ENCODE data around the gene TMC1. TPM values are rescaled to one million over a fixed set of nuclear protein-coding genes. Genes with fewer than 3 reads are reported as not detected.

The TMC1 gene
- total and polyA plus RNA-seq, 3 experiments from 2014 or later, result not detected

DNA sequence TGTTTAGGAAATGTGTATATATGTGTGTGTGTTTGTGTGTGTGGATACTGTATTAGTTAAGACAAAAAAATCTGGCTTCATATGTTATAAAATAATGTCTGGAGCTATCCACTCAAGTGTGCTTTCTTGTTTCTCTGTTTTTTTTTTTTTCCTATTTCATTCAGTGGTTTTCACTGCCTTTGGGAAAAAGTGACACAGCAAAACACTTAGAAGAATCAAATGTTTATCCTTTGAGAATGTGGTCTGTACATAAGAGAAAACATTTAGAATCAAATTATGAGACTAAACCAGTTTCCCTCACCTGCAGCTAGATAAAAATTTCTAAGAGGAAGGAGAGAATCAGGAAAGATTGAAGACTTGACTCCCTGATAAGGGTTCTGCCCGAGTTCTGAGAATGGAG, 8.1 kb downstream of the TMC1 start:
- peaks cover 23% of the 10 kb centered on the region for H3K4me1 ChIP-seq (ENCODE audit: insufficient read depth, low read length)
- CTCF ChIA-PET, result interaction anchor here (1.0 to 1.7 kb wide), 2 partner anchors 12 to 63 kb away, joined by 3 read pairs; no protein-coding TSS in a partner anchor
- Mint-ChIP-seq H3K27ac (peak overlapping the region in 3 of 8 donors; percentile 10 to 32 (median 29)), H3K4me3 (no peak overlapping the region), H3K27me3 (peaks cover 0 to 3% of the 10 kb centered on the region in 2 donors), H3K4me1 (peaks cover 20 to 32% (median 29%) of the 10 kb centered on the region in 3 donors), H3K9me3 (peaks cover 0 to 2% (median 0%) of the 10 kb centered on the region in 5 donors), H3K36me3 (no peaks in the 10 kb centered on the region)
- no peaks in the 10 kb centered on the region for H3K36me3 ChIP-seq (ENCODE audit: insufficient read depth, low read length)
- H3K27ac ChIP-seq (ENCODE audit: low read depth, low read length), result no peak overlapping the region
- H3K9me3 ChIP-seq (ENCODE audit: low read length), result no peaks in the 10 kb centered on the region
- no peak overlapping the region for H3K4me3 ChIP-seq (ENCODE audit: low read length)
- POLR2A ChIA-PET, result interaction anchor here (1.2 kb wide), 1 partner anchor 167 kb away, joined by 5 read pairs; no protein-coding TSS in a partner anchor
- DNase-seq, result no peak
- no peaks in the 10 kb centered on the region for H3K27me3 ChIP-seq (ENCODE audit: insufficient read depth, low read length, poor library complexity, severe bottlenecking)

- Histone ChIP-seq H3K9me3 (ENCODE audit: low read length) (no peaks in the 10 kb centered on the region), H3K4me3 (ENCODE audit: low read length) (no peak overlapping the region), H3K4me1 (ENCODE audit: insufficient read depth, low read length) (peaks cover 3% of the 10 kb centered on the region), H3K27ac (ENCODE audit: low read depth, low read length) (no peak overlapping the region), H3K36me3 (ENCODE audit: insufficient read depth, low read length) (no peaks in the 10 kb centered on the region), H3K27me3 (ENCODE audit: insufficient read depth, low read length, poor library complexity, severe bottlenecking) (no peaks in the 10 kb centered on the region)
- POLR2A ChIA-PET, result no interaction called here
- peaks cover 0 to 8% (median 0%) of the 10 kb centered on the region in 3 donors for H3K36me3 Mint-ChIP-seq
- H3K9me3 Mint-ChIP-seq, result peaks cover 0 to 4% (median 0%) of the 10 kb centered on the region in 5 donors
- CTCF ChIA-PET, result no interaction called here
- H3K4me3 Mint-ChIP-seq, result no peak overlapping the region
- H3K27me3 Mint-ChIP-seq, result peaks cover 0 to 3% of the 10 kb centered on the region in 2 donors
- H3K27ac Mint-ChIP-seq, result no peak overlapping the region
- H3K4me1 Mint-ChIP-seq, result peaks cover 0 to under 1% (median 0%) of the 10 kb centered on the region in 3 donors
- DNase-seq, result no peak
Observed at GRCh38 chr9:72533322-72533721, 11.9 kb downstream of the TMC1 start.

DNA sequence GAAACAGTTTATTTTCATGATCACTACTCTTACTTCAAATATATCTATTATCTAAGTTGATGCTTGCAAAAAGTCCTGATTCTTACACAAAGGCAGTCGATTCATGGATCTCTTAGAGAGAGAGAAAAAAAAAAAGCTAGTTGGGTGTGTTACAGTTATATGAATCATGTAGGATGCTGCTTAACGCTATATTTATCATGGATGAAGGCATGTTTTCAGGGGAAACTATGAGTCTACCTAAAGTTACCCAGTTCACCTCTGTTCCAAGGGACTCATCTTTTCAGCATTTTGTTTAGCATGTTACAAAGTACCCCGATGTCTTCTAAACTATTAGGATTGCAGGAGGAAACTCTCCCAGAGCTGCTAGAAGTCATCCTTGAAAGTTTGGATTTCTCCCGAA, 13.5 kb downstream of the TMC1 start:
- H3K4me1 ChIP-seq (ENCODE audit: insufficient read depth, low read length), result no peaks in the 10 kb centered on the region
- no peaks in the 10 kb centered on the region for H3K9me3 ChIP-seq (ENCODE audit: low read length)
- no peaks in the 10 kb centered on the region for H3K36me3 ChIP-seq (ENCODE audit: insufficient read depth, low read length)
- CTCF ChIA-PET, result no interaction called here
- Mint-ChIP-seq H3K4me1 (no peaks in the 10 kb centered on the region), H3K4me3 (no peak overlapping the region), H3K27me3 (peaks cover 0 to 3% of the 10 kb centered on the region in 2 donors), H3K9me3 (peaks cover 0 to 4% (median 0%) of the 10 kb centered on the region in 5 donors), H3K27ac (no peak overlapping the region), H3K36me3 (peaks cover 0 to 8% (median 0%) of the 10 kb centered on the region in 3 donors)
- H3K4me3 ChIP-seq (ENCODE audit: low read length), result no peak overlapping the region
- POLR2A ChIA-PET, result no interaction called here
- H3K27me3 ChIP-seq (ENCODE audit: insufficient read depth, low read length, poor library complexity, severe bottlenecking), result no peaks in the 10 kb centered on the region
- no peak overlapping the region for H3K27ac ChIP-seq (ENCODE audit: low read depth, low read length)
- DNase-seq, result no peak

- Histone ChIP-seq H3K9me3 (ENCODE audit: low read length) (no peaks in the 10 kb centered on the region), H3K36me3 (ENCODE audit: insufficient read depth, low read length) (no peaks in the 10 kb centered on the region), H3K4me1 (ENCODE audit: insufficient read depth, low read length) (no peaks in the 10 kb centered on the region), H3K27me3 (ENCODE audit: insufficient read depth, low read length, poor library complexity, severe bottlenecking) (no peaks in the 10 kb centered on the region), H3K4me3 (ENCODE audit: low read length) (no peak overlapping the region), H3K27ac (ENCODE audit: low read depth, low read length) (no peak overlapping the region)
- no peak for DNase-seq
- Mint-ChIP-seq H3K4me1 (no peaks in the 10 kb centered on the region), H3K36me3 (peaks cover 0 to 8% (median 0%) of the 10 kb centered on the region in 3 donors), H3K27ac (no peak overlapping the region), H3K9me3 (peaks cover 0 to 2% (median 0%) of the 10 kb centered on the region in 5 donors), H3K4me3 (no peak overlapping the region), H3K27me3 (peaks cover 0 to 3% of the 10 kb centered on the region in 2 donors)
- CTCF ChIA-PET, result interaction anchor here (0.7 kb wide), 1 partner anchor 28 kb away, joined by 3 read pairs; no protein-coding TSS in a partner anchor
- POLR2A ChIA-PET, result no interaction called here
Observed at GRCh38 chr9:72537011-72537545, 15.7 kb downstream of the TMC1 start.

DNA sequence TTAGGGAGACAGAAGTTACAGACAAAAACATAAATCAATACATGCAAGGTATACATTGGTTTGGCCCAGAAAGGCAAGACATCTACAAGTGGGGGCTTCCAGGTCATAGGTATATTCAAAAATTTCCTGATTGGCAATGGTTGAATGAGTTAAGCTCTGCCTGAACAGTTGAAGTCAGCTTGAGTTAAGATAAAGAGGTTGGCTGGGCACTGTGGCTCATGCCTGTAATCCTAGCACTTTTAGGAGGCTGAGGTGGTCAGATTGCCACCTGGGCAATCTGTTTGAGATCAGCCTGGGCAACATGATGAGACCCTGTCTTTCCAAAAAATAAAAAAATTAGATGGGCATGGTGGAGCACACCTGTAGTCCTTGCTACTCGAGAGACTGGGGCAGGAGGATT, 16.3 kb downstream of the TMC1 start:
- CTCF ChIA-PET, result interaction anchor here (0.7 kb wide), 1 partner anchor 28 kb away, joined by 3 read pairs; no protein-coding TSS in a partner anchor
- POLR2A ChIA-PET, result no interaction called here
- peaks cover 0 to 2% (median 0%) of the 10 kb centered on the region in 5 donors for H3K9me3 Mint-ChIP-seq
- H3K4me1 Mint-ChIP-seq, result no peaks in the 10 kb centered on the region
- peaks cover 0 to 3% of the 10 kb centered on the region in 2 donors for H3K27me3 Mint-ChIP-seq
- no peak overlapping the region for H3K27ac Mint-ChIP-seq
- Histone ChIP-seq H3K9me3 (ENCODE audit: low read length) (no peaks in the 10 kb centered on the region), H3K4me1 (ENCODE audit: insufficient read depth, low read length) (no peaks in the 10 kb centered on the region), H3K27ac (ENCODE audit: low read depth, low read length) (no peak overlapping the region), H3K27me3 (ENCODE audit: insufficient read depth, low read length, poor library complexity, severe bottlenecking) (no peaks in the 10 kb centered on the region), H3K36me3 (ENCODE audit: insufficient read depth, low read length) (no peaks in the 10 kb centered on the region), H3K4me3 (ENCODE audit: low read length) (no peak overlapping the region)
- no peak overlapping the region for H3K4me3 Mint-ChIP-seq
- no peak for DNase-seq
- peaks cover 0 to 8% (median 0%) of the 10 kb centered on the region in 3 donors for H3K36me3 Mint-ChIP-seq

GRCh38 chr9:72538921-72539702, 17.7 kb downstream of the TMC1 start:
- no peaks in the 10 kb centered on the region for H3K27me3 ChIP-seq (ENCODE audit: insufficient read depth, low read length, poor library complexity, severe bottlenecking)
- Mint-ChIP-seq H3K9me3 (peaks cover 0 to 2% (median 0%) of the 10 kb centered on the region in 5 donors), H3K4me3 (no peak overlapping the region), H3K27ac (no peak overlapping the region), H3K4me1 (no peaks in the 10 kb centered on the region), H3K27me3 (no peaks in the 10 kb centered on the region), H3K36me3 (peaks cover 0 to 8% (median 0%) of the 10 kb centered on the region in 3 donors)
- CTCF ChIA-PET, result no interaction called here
- H3K4me3 ChIP-seq (ENCODE audit: low read length), result no peak overlapping the region
- no peaks in the 10 kb centered on the region for H3K4me1 ChIP-seq (ENCODE audit: insufficient read depth, low read length)
- H3K27ac ChIP-seq (ENCODE audit: low read depth, low read length), result no peak overlapping the region
- H3K36me3 ChIP-seq (ENCODE audit: insufficient read depth, low read length), result no peaks in the 10 kb centered on the region
- POLR2A ChIA-PET, result no interaction called here
- DNase-seq, result no peak
- no peaks in the 10 kb centered on the region for H3K9me3 ChIP-seq (ENCODE audit: low read length)

DNA sequence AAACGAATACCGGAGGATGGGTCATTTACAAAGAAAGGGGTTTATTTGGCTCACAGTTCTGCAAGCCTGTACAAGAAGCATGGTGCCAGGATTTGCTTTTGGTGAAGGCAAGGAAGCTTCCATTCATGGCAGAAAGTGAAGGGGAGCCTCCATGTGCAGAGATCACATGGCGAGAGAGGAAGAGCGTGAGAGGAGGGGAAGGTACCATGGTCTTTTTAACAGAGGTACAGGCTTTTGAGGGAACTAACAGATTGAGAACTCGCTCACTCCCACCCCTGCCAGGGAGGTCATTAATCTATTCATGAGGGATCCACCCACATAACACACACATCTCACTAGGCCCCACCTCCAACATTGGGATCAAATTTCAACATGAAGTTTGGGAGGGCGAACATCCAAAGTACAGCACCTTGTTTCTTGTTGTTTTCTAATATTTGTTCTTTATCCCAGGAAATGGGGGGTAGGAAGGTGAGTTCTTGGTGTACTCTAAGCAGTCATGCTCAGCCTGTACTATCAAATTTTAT, 18.5 kb downstream of the TMC1 start:
- H3K4me3 Mint-ChIP-seq, result no peak overlapping the region
- POLR2A ChIA-PET, result no interaction called here
- H3K4me1 Mint-ChIP-seq, result no peaks in the 10 kb centered on the region
- CTCF ChIA-PET, result no interaction called here
- no peak overlapping the region for H3K27ac Mint-ChIP-seq
- peaks cover 0 to 2% (median 0%) of the 10 kb centered on the region in 5 donors for H3K9me3 Mint-ChIP-seq
- Histone ChIP-seq H3K9me3 (ENCODE audit: low read length) (no peaks in the 10 kb centered on the region), H3K4me3 (ENCODE audit: low read length) (no peak overlapping the region), H3K27me3 (ENCODE audit: insufficient read depth, low read length, poor library complexity, severe bottlenecking) (no peaks in the 10 kb centered on the region), H3K27ac (ENCODE audit: low read depth, low read length) (no peak overlapping the region), H3K4me1 (ENCODE audit: insufficient read depth, low read length) (no peaks in the 10 kb centered on the region), H3K36me3 (ENCODE audit: insufficient read depth, low read length) (no peaks in the 10 kb centered on the region)
- H3K27me3 Mint-ChIP-seq, result no peaks in the 10 kb centered on the region
- no peak for DNase-seq
- peaks cover 0 to 8% (median 0%) of the 10 kb centered on the region in 3 donors for H3K36me3 Mint-ChIP-seq

GRCh38 chr9:72540348-72540873, 19.0 kb downstream of the TMC1 start:
- no peak for DNase-seq
- H3K27me3 Mint-ChIP-seq, result no peaks in the 10 kb centered on the region
- no peak overlapping the region for H3K4me3 Mint-ChIP-seq
- H3K36me3 Mint-ChIP-seq, result peaks cover 0 to 8% (median 0%) of the 10 kb centered on the region in 3 donors
- Histone ChIP-seq H3K27me3 (ENCODE audit: insufficient read depth, low read length, poor library complexity, severe bottlenecking) (no peaks in the 10 kb centered on the region), H3K36me3 (ENCODE audit: insufficient read depth, low read length) (no peaks in the 10 kb centered on the region), H3K9me3 (ENCODE audit: low read length) (no peaks in the 10 kb centered on the region), H3K4me1 (ENCODE audit: insufficient read depth, low read length) (no peaks in the 10 kb centered on the region), H3K4me3 (ENCODE audit: low read length) (no peak overlapping the region), H3K27ac (ENCODE audit: low read depth, low read length) (no peak overlapping the region)
- no peaks in the 10 kb centered on the region for H3K4me1 Mint-ChIP-seq
- no peak overlapping the region for H3K27ac Mint-ChIP-seq
- CTCF ChIA-PET, result interaction anchor here (1.4 kb wide), 1 partner anchor 11 kb away, joined by 3 read pairs; no protein-coding TSS in a partner anchor
- peaks cover 0 to 2% (median 0%) of the 10 kb centered on the region in 5 donors for H3K9me3 Mint-ChIP-seq
- POLR2A ChIA-PET, result no interaction called here
